WTC11 (cell line): ENCODE measurements around the gene ACTN2. TPM values are rescaled to one million over a fixed set of nuclear protein-coding genes. Genes with fewer than 3 reads are reported as not detected.

Experiments used
- ATF1 ChIP-seq: sonication (generic); formaldehyde crosslinking; IDR thresholded peaks from 2 replicates; pipeline ENCODE4 v1.8.1; 2023; ENCODE audit warnings: mild to moderate bottlenecking, moderate library complexity, missing genetic modification reagents
- E2F1 ChIP-seq: sonication (generic); formaldehyde crosslinking; IDR thresholded peaks from 2 replicates; pipeline ENCODE4 v1.8.0; 2022; ENCODE audit warnings: mild to moderate bottlenecking, missing genetic modification reagents
- ESRRA ChIP-seq: sonication (generic); formaldehyde crosslinking; IDR thresholded peaks from 2 replicates; pipeline ENCODE4 v1.8.1; 2022; ENCODE audit warnings: mild to moderate bottlenecking, missing genetic modification reagents, borderline replicate concordance
- ETV6 ChIP-seq: sonication (generic); formaldehyde crosslinking; IDR thresholded peaks from 2 replicates; pipeline ENCODE4 v1.8.1; 2022; ENCODE audit warnings: mild to moderate bottlenecking, missing genetic modification reagents
- FOXK1 ChIP-seq: sonication (generic); formaldehyde crosslinking; IDR thresholded peaks from 2 replicates; pipeline ENCODE4 v1.8.0; 2022; ENCODE audit warnings: mild to moderate bottlenecking, moderate library complexity, missing genetic modification reagents
- HMGXB4 ChIP-seq: sonication (generic); formaldehyde crosslinking; IDR thresholded peaks from 2 replicates; pipeline ENCODE4 v1.8.1; 2023; ENCODE audit warnings: mild to moderate bottlenecking, moderate library complexity, missing genetic modification reagents
- IRF1 ChIP-seq: sonication (generic); formaldehyde crosslinking; IDR thresholded peaks from 2 replicates; pipeline ENCODE4 v1.8.0; 2023; ENCODE audit warnings: missing genetic modification reagents
- MAX ChIP-seq: sonication (generic); formaldehyde crosslinking; IDR thresholded peaks from 2 replicates; pipeline ENCODE4 v1.8.0; 2022; ENCODE audit warnings: mild to moderate bottlenecking, missing genetic modification reagents
- NFATC4 ChIP-seq: fragments of 250-450 bp; sonication (Bioruptor Pico); IDR thresholded peaks from 2 replicates; pipeline ENCODE4 v1.9.0; 2021; ENCODE audit warnings: mild to moderate bottlenecking
- NR1H2 ChIP-seq: sonication (generic); formaldehyde crosslinking; IDR thresholded peaks from 2 replicates; pipeline ENCODE4 v1.9.0; 2021; ENCODE audit warnings: mild to moderate bottlenecking, moderate library complexity, missing genetic modification reagents
- PRDM15 ChIP-seq: sonication (generic); formaldehyde crosslinking; IDR thresholded peaks from 2 replicates; pipeline ENCODE4 v1.8.0; 2022; ENCODE audit warnings: missing genetic modification reagents
- SOX15 ChIP-seq: fragments of 250-450 bp; sonication (Bioruptor Pico); IDR thresholded peaks from 2 replicates; pipeline ENCODE4 v1.9.0; 2021; ENCODE audit warnings: mild to moderate bottlenecking
- SP1 ChIP-seq: sonication (generic); formaldehyde crosslinking; conservative IDR thresholded peaks from 2 replicates; pipeline ENCODE4 v1.8.1; 2022; ENCODE audit warnings: missing genetic modification reagents
- TEAD4 ChIP-seq: sonication (generic); formaldehyde crosslinking; IDR thresholded peaks from 2 replicates; pipeline ENCODE4 v1.8.0; 2022; ENCODE audit warnings: mild to moderate bottlenecking, missing genetic modification reagents
- USF1 ChIP-seq: sonication (generic); formaldehyde crosslinking; IDR thresholded peaks from 2 replicates; pipeline ENCODE4 v1.8.0; 2022; ENCODE audit warnings: mild to moderate bottlenecking, missing genetic modification reagents
- ZNF425 ChIP-seq: fragments of 250-450 bp; sonication (Bioruptor Pico); conservative IDR thresholded peaks from 2 replicates; pipeline ENCODE4 v1.9.0; 2021; ENCODE audit warnings: mild to moderate bottlenecking
- ZNF512 ChIP-seq: sonication (generic); formaldehyde crosslinking; IDR thresholded peaks from 2 replicates; pipeline ENCODE4 v1.8.1; 2022; ENCODE audit warnings: missing genetic modification reagents, borderline replicate concordance
- ZNF532 ChIP-seq: fragments of 250-450 bp; sonication (Bioruptor Pico); IDR thresholded peaks from 2 replicates; pipeline ENCODE4 v1.9.0; 2021; ENCODE audit warnings: mild to moderate bottlenecking, borderline replicate concordance
- total RNA-seq: library from RNA; stranded (reverse); gene quantifications from 3 replicates; pipeline ENCODE4 v1.2.3, GENCODE V29; 2021

The ACTN2 gene
- total RNA-seq, 1 experiment from 2014 or later = 2.0 TPM

- TF ChIP-seq ZNF532 (CRISPR knock-in tag) (no peak), ETV6 (CRISPR knock-in tag) (no peak), ZNF512 (CRISPR knock-in tag) (no peak), ZNF425 (CRISPR knock-in tag) (no peak), SP1 (CRISPR knock-in tag) (peak; percentile 58; the same call in 1 of the 2 replicates), NR1H2 (CRISPR knock-in tag) (no peak), IRF1 (CRISPR knock-in tag) (no peak), ATF1 (no peak), E2F1 (CRISPR knock-in tag) (peak; percentile 56; the same call in 1 of the 2 replicates), TEAD4 (CRISPR knock-in tag) (no peak), PRDM15 (CRISPR knock-in tag) (no peak), NFATC4 (CRISPR knock-in tag) (no peak), FOXK1 (CRISPR knock-in tag) (no peak), SOX15 (CRISPR knock-in tag) (no peak), HMGXB4 (CRISPR knock-in tag) (no peak), MAX (CRISPR knock-in tag) (peak; percentile 96), USF1 (CRISPR knock-in tag) (peak; percentile 46), ESRRA (CRISPR knock-in tag) (no peak)
Observed at GRCh38 chr1:236685917-236686814, at the start of gene ACTN2 (continued).
